ENCODE measurements around the gene WDR88. TPM values are rescaled to one million over a fixed set of nuclear protein-coding genes. Genes with fewer than 3 reads are reported as not detected.
"Not testable (repeated sequence)": the region's sequence is repeated elsewhere in the genome, so short reads cannot be mapped to it uniquely, and the experiment has no call there.

The WDR88 gene
- total RNA-seq, 1 donor from 2014 or later = not detected

- no peak for DNase-seq (ENCODE audit: low read depth)
- TF ChIP-seq CTCF (conservative IDR thresholded peaks at IDR 0.05; ENCODE audit: low read depth, low read length) = peak; percentile 5
- peak overlapping the region; percentile 80 for H3K4me3 ChIP-seq (ENCODE audit: low read depth, low read length)
Observed at GRCh38 chr19:33175886-33176669, 44.2 kb downstream of the WDR88 start.

- peak; percentile 78 for DNase-seq (ENCODE audit: low read depth)
- TF ChIP-seq CTCF (conservative IDR thresholded peaks at IDR 0.05; ENCODE audit: low read depth, low read length) = peak; percentile 2
- H3K4me3 ChIP-seq (ENCODE audit: low read depth, low read length) = peak overlapping the region; percentile 80
Observed at GRCh38 chr19:33176670-33177416, 44.9 kb downstream of the WDR88 start.

- H3K4me3 ChIP-seq (ENCODE audit: low read depth, low read length) = peak overlapping the region; percentile 62
- peak; percentile 46 for TF ChIP-seq CTCF (conservative IDR thresholded peaks at IDR 0.05; ENCODE audit: low read depth, low read length)
- DNase-seq (ENCODE audit: low read depth) = no peak
Observed at GRCh38 chr19:33177417-33177979, 45.6 kb downstream of the WDR88 start.

- DNase-seq (ENCODE audit: low read depth) = no peak
- TF ChIP-seq CTCF (conservative IDR thresholded peaks at IDR 0.05; ENCODE audit: low read depth, low read length) = no peak
- H3K4me3 ChIP-seq (ENCODE audit: low read depth, low read length) = no peak overlapping the region
Observed at GRCh38 chr19:33186431-33187182, 54.7 kb downstream of the WDR88 start.

- DNase-seq (ENCODE audit: low read depth) = no peak
- H3K4me3 ChIP-seq (ENCODE audit: low read depth, low read length) = no peak overlapping the region
- TF ChIP-seq CTCF (conservative IDR thresholded peaks at IDR 0.05; ENCODE audit: low read depth, low read length) = no peak
Observed at GRCh38 chr19:33187183-33187540, 55.2 kb downstream of the WDR88 start.

GRCh38 chr19:33189453-33189852, 57.5 kb downstream of the WDR88 start:
- DNase-seq (ENCODE audit: low read depth) = no peak
- TF ChIP-seq CTCF (conservative IDR thresholded peaks at IDR 0.05; ENCODE audit: low read depth, low read length) = no peak

GRCh38 chr19:33191092-33191491, 59.2 kb downstream of the WDR88 start:
- not testable (repeated sequence) for H3K4me3 ChIP-seq (ENCODE audit: low read depth, low read length); DNase-seq (ENCODE audit: low read depth)

More at GRCh38 chr19:33189453-33189852, 57.5 kb downstream of the WDR88 start:
- H3K4me3 ChIP-seq (ENCODE audit: low read depth, low read length) = no peak overlapping the region

Measured in epithelial cell of proximal tubule (primary cell).